HepG2 (cell line): Measurements from ENCODE around the gene FUT1. TPM values are rescaled to one million over a fixed set of nuclear protein-coding genes. Genes with fewer than 3 reads are reported as not detected.

ENCODE experiments used
- AGO1 ChIP-seq: fragments of 200-400 bp; formaldehyde crosslinking; IDR thresholded peaks from 2 replicates; pipeline ENCODE4 v1.6.1; 2017; ENCODE audit warnings: mild to moderate bottlenecking, low read depth, low read length, moderate library complexity; ENCODE audit not compliant: poor library complexity, severe bottlenecking
- ATF7-NPFF ChIP-seq: sonication (generic); formaldehyde crosslinking; IDR thresholded peaks from 2 replicates; pipeline ENCODE4 v1.8.1; 2023; ENCODE audit warnings: mild to moderate bottlenecking, low read depth, missing genetic modification reagents, moderate library complexity
- BHLHE40 ChIP-seq: IDR thresholded peaks from 2 replicates; pipeline ENCODE4 v1.6.1; 2011; ENCODE audit warnings: low read length, improper control_type of control experiment
- CHD2 ChIP-seq: IDR thresholded peaks from 2 replicates; pipeline ENCODE4 v1.6.1; 2011; ENCODE audit warnings: low read depth, low read length, improper control_type of control experiment
- ETV6 ChIP-seq: sonication (generic); formaldehyde crosslinking; conservative IDR thresholded peaks from 2 replicates; pipeline ENCODE4 v1.4.0; 2020; ENCODE audit warnings: missing genetic modification reagents
- FOSL1 ChIP-seq: sonication (generic); formaldehyde crosslinking; IDR thresholded peaks from 2 replicates; pipeline ENCODE4 v1.9.0; 2021; ENCODE audit warnings: missing genetic modification reagents, borderline replicate concordance
- GATAD1 ChIP-seq: IDR thresholded peaks from 2 replicates; pipeline ENCODE4 v1.6.1; 2016; ENCODE audit warnings: missing genetic modification reagents, missing compliant biosample characterization
- HNRNPUL1 ChIP-seq: fragments of 200-400 bp; formaldehyde crosslinking; IDR thresholded peaks from 2 replicates; pipeline ENCODE4 v1.6.1; 2017; ENCODE audit warnings: low read depth, mild to moderate bottlenecking, low read length, moderate library complexity
- IRF2 ChIP-seq: IDR thresholded peaks from 2 replicates; pipeline ENCODE4 v1.6.1; 2018; ENCODE audit warnings: missing genetic modification reagents, missing compliant biosample characterization
- KMT2A ChIP-seq: sonication (generic); formaldehyde crosslinking; IDR thresholded peaks from 2 replicates; pipeline ENCODE4 v1.4.0; 2020; ENCODE audit warnings: missing genetic modification reagents
- MTA1 ChIP-seq: sonication (generic); formaldehyde crosslinking; IDR thresholded peaks from 2 replicates; pipeline ENCODE4 v1.4.0; 2020; ENCODE audit warnings: missing genetic modification reagents, mild to moderate bottlenecking, borderline replicate concordance
- NAIF1 ChIP-seq: sonication (generic); formaldehyde crosslinking; IDR thresholded peaks from 2 replicates; pipeline ENCODE4 v1.5.0; 2020; ENCODE audit warnings: mild to moderate bottlenecking, missing genetic modification reagents, borderline replicate concordance
- NFYC ChIP-seq: IDR thresholded peaks from 2 replicates; pipeline ENCODE4 v1.6.1; 2016; ENCODE audit warnings: missing genetic modification reagents, missing compliant biosample characterization
- NPAS2 ChIP-seq: sonication (generic); formaldehyde crosslinking; IDR thresholded peaks from 2 replicates; pipeline ENCODE4 v1.8.0; 2022; ENCODE audit warnings: mild to moderate bottlenecking, missing genetic modification reagents, borderline replicate concordance
- RCOR2 ChIP-seq: IDR thresholded peaks from 2 replicates; pipeline ENCODE4 v1.6.1; 2016; ENCODE audit warnings: missing biosample characterization, missing genetic modification reagents
- SAFB2 ChIP-seq: sonication (generic); formaldehyde crosslinking; IDR thresholded peaks from 2 replicates; pipeline ENCODE4 v1.5.1; 2020; ENCODE audit warnings: missing genetic modification reagents, low read depth, mild to moderate bottlenecking, borderline replicate concordance
- TERF1 ChIP-seq: sonication (generic); formaldehyde crosslinking; IDR thresholded peaks from 2 replicates; pipeline ENCODE4 v1.8.0; 2022; ENCODE audit warnings: mild to moderate bottlenecking, missing genetic modification reagents, moderate library complexity
- TOE1 ChIP-seq: sonication (generic); formaldehyde crosslinking; IDR thresholded peaks from 2 replicates; pipeline ENCODE4 v1.4.0; 2020; ENCODE audit warnings: mild to moderate bottlenecking, missing genetic modification reagents
- ZBTB38 ChIP-seq: sonication (generic); formaldehyde crosslinking; IDR thresholded peaks from 2 replicates; pipeline ENCODE4 v1.5.1; 2020; ENCODE audit warnings: mild to moderate bottlenecking, missing genetic modification reagents
- ZNF276 ChIP-seq: sonication (generic); formaldehyde crosslinking; IDR thresholded peaks from 2 replicates; pipeline ENCODE4 v1.4.0; 2020; ENCODE audit warnings: mild to moderate bottlenecking, low read depth, missing genetic modification reagents
- ZNF770 ChIP-seq: sonication (generic); formaldehyde crosslinking; IDR thresholded peaks from 2 replicates; pipeline ENCODE4 v1.5.0; 2020; ENCODE audit warnings: mild to moderate bottlenecking, missing genetic modification reagents
- ZNF891 ChIP-seq: sonication (generic); formaldehyde crosslinking; IDR thresholded peaks from 2 replicates; pipeline ENCODE4 v1.5.0; 2020; ENCODE audit warnings: mild to moderate bottlenecking, missing genetic modification reagents
- ZSCAN9 ChIP-seq: IDR thresholded peaks from 2 replicates; pipeline ENCODE4 v1.6.1; 2016; ENCODE audit warnings: borderline replicate concordance
- polyA plus RNA-seq, 8 experiments: library from polyadenylated mRNA; depleted of rRNA in 3 of 8; stranded (reverse) in 7 of 8; unstranded in 1 of 8; fragments of >200 nt; fragmentation: Illumina TruSeq in 4 of 8; extraction: Trizol in 4 of 8; gene quantifications; 2 replicates each; pipeline versions ENCODE4 v1.2.1 to v1.2.3, GENCODE V29; 2011 to 2016; ENCODE audit warnings: low read depth in 4 of 8, missing spikeins in 1 of 8, mixed read lengths in 1 of 8; ENCODE audit not compliant: insufficient read depth in 1 of 8
- total RNA-seq, 5 experiments: library from RNA; depleted of rRNA; stranded (reverse); fragments of >200 nt; fragmentation: Illumina TruSeq; extraction: Trizol; gene quantifications; 2 replicates each; pipeline ENCODE4 v1.2.3, GENCODE V29; 2016; ENCODE audit warnings: low read depth in 1 of 5

FUT1 gene
- total and polyA plus RNA-seq, 2 of the 13 experiments (the other 11 are each of a cell fraction or from before 2014, with no cell fraction given), result 0.07 to 1.1 TPM

GRCh38 chr19:48720613-48721296 is 31.7 kb downstream of the FUT1 start (continued):
- TF ChIP-seq TOE1 (no peak), SAFB2 (CRISPR knock-in tag) (no peak), ZNF891 (CRISPR knock-in tag) (no peak), ATF7-NPFF (peak; percentile 40; the same call in 1 of the 2 replicates), IRF2 (CRISPR knock-in tag) (peak; percentile 72; the same call in 1 of the 2 replicates), MTA1 (CRISPR knock-in tag) (no peak), HNRNPUL1 (no peak), ETV6 (CRISPR knock-in tag) (no peak), FOSL1 (CRISPR knock-in tag) (no peak), ZNF276 (CRISPR knock-in tag) (no peak), ZSCAN9 (peak; percentile 28; the same call in 1 of the 2 replicates), ZNF770 (CRISPR knock-in tag) (0 out of 2 replicates have a peak, but pooled peaks have one; percentile 32), TERF1 (CRISPR knock-in tag) (no peak), GATAD1 (CRISPR knock-in tag) (peak; percentile 70; the same call in 1 of the 2 replicates), NPAS2 (no peak), KMT2A (CRISPR knock-in tag) (no peak), AGO1 (no peak), CHD2 (peak; percentile 72), NFYC (peak; percentile 98), BHLHE40 (peak; percentile 56), ZBTB38 (no peak), NAIF1 (CRISPR knock-in tag) (peak; percentile 98), RCOR2 (CRISPR knock-in tag) (no peak)
